Ovary (tissue), 9 donors: ENCODE data around the gene TTC28. TPM values are rescaled to one million over a fixed set of nuclear protein-coding genes. Genes with fewer than 3 reads are reported as not detected.

ENCODE experiments used
- DNase-seq, 5 donors: peaks; one replicate each; pipeline ENCODE4 v3.0.0-alpha.2; 2019 to 2020
- H3K27ac ChIP-seq, 2 donors: fragments of 200-600 bp; one replicate each; pipeline versions ENCODE4 v1.5.1 to v1.8.0; 2019 to 2022
- H3K27me3 ChIP-seq: fragments of 200-600 bp; one replicate; pipeline ENCODE4 v1.8.0; 2022
- H3K36me3 ChIP-seq: fragments of 200-600 bp; sonication (generic); one replicate; pipeline ENCODE4 v1.5.1; 2019
- H3K4me1 ChIP-seq: one replicate; pipeline ENCODE4 v1.8.1; 2013; ENCODE audit warnings: mild to moderate bottlenecking, moderate library complexity; ENCODE audit not compliant: insufficient read depth
- H3K4me3 ChIP-seq: fragments of 200-600 bp; sonication (generic); one replicate; pipeline ENCODE4 v1.5.1; 2017
- H3K9me3 ChIP-seq, 2 donors: fragments of 200-600 bp in 1 of 2; sonication (generic) in 1 of 2; one replicate each; pipeline versions ENCODE4 v1.5.1 to v1.8.1; 2013 to 2019; ENCODE audit warnings: mild to moderate bottlenecking in 1 of 2, moderate library complexity in 1 of 2
- CTCF ChIP-seq, 3 donors: fragments of 450-650 bp in 2 of 3; fragments of 200-600 bp in 1 of 3; IDR thresholded peaks; one replicate each; pipeline versions ENCODE4 v1.5.1 to v1.8.0; 2016 to 2022; ENCODE audit warnings: antibody characterized with exemption in 3 of 3, mild to moderate bottlenecking in 1 of 3
- EP300 ChIP-seq: sonication (generic); formaldehyde crosslinking; IDR thresholded peaks from one replicate; pipeline ENCODE4 v1.6.1; 2017; ENCODE audit warnings: antibody characterized with exemption
- POLR2A ChIP-seq: fragments of 450-650 bp; IDR thresholded peaks from one replicate; pipeline ENCODE4 v1.6.1; 2017; ENCODE audit warnings: antibody characterized with exemption, mild to moderate bottlenecking, moderate library complexity
- WGBS, 3 donors: extraction: QIAGEN DNeasy Blood & Tissue Kit in 1 of 3; methylation state at CpG; one replicate each; pipeline versions ENCODE4 v1.1.5 to v1.1.7; 2013 to 2017; 5-methylcytosine and 5-hydroxymethylcytosine counted together
- intact Hi-C, 4 donors: fragments of 100-400 bp; cut with DNase I; formaldehyde crosslinking; loops; one replicate each; pipeline versions ENCODE4 v1.11.0 to v1.15.1; 2022 to 2023
- polyA plus RNA-seq, 2 donors: library from polyadenylated mRNA; stranded (reverse); fragments of 200-250 nt in 1 of 2; fragments of 350-450 nt in 1 of 2; fragmentation: Illumina TruSeq in 1 of 2; extraction: RNeasy Lipid Tissue Mini Kit (QIAGEN cat#74804) in 1 of 2; gene quantifications; one replicate each; pipeline ENCODE4 v1.2.3, GENCODE V29; 2013 to 2014
- total RNA-seq, 7 donors: library from RNA; depleted of rRNA in 2 of 7; stranded (reverse); fragments of >200 nt in 2 of 7; fragmentation: NEBNext Ultra II Directional in 3 of 7; extraction: Animal tissue kit (Norgen Biotek cat#: 25700) in 3 of 7; gene quantifications; one replicate each; pipeline versions ENCODE4 v1.1.0 to v1.2.4, GENCODE V29; 2016 to 2023
- donor health status: DM: no; HTN: no; CAD: no; lungs with moderate emphysema.
- donor health status: DM: no; HTN: no; CAD: no.
- donor health status: Bipolar disorder and iron deficiency.
- donor health status: DM: yes; HTN: yes; CAD: no.
- donor health status: DM: no; HTN: no; CAD: no.
- donor health status: DM: yes; HTN: yes; CAD: no.

Gene TTC28
- total and polyA plus RNA-seq, 9 donors: 16.7 to 127 (median 72.9) TPM

- no peak overlapping the region for H3K27ac ChIP-seq
- 82 to 89% (median 85%) methylated on average over 5 of the region's 5 CpGs for WGBS, 3 donors
Observed at GRCh38 chr22:28609921-28610320, 69.7 kb downstream of the TTC28 start.

GRCh38 chr22:28608546-28608945, 71.1 kb downstream of the TTC28 start:
- no peak for TF ChIP-seq EP300
- TF ChIP-seq CTCF (IDR thresholded peaks at IDR 0.05): no peak
- TF ChIP-seq POLR2A: no peak
- peak overlapping the region in 1 of 2 donors; percentile 57 for H3K27ac ChIP-seq
- H3K4me1 ChIP-seq: peaks cover 6% of the 10 kb centered on the region
- no peaks in the 10 kb centered on the region for H3K36me3 ChIP-seq
- intact Hi-C loops: loop anchor here in 1 of 4 donors (10.0 kb wide), 1 partner anchor 216 kb away; no protein-coding TSS in a partner anchor
- no peaks in the 10 kb centered on the region for H3K9me3 ChIP-seq
- 38 to 51% (median 45%) methylated on average over 2 of the region's 2 CpGs for WGBS, 3 donors
- no peaks in the 10 kb centered on the region for H3K27me3 ChIP-seq
- DNase-seq: no peak
- H3K4me3 ChIP-seq: no peak overlapping the region

More at GRCh38 chr22:28609921-28610320, 69.7 kb downstream of the TTC28 start:
- H3K4me3 ChIP-seq: no peak overlapping the region
- H3K9me3 ChIP-seq: no peaks in the 10 kb centered on the region
- H3K4me1 ChIP-seq: peaks cover 6% of the 10 kb centered on the region
- TF ChIP-seq CTCF (IDR thresholded peaks at IDR 0.05) (no peak), POLR2A (no peak), EP300 (no peak)
- intact Hi-C loops: loop anchor here in 1 of 4 donors (10.0 kb wide), 1 partner anchor 215 kb away; no protein-coding TSS in a partner anchor
- no peaks in the 10 kb centered on the region for H3K27me3 ChIP-seq
- DNase-seq: no peak
- H3K36me3 ChIP-seq: no peaks in the 10 kb centered on the region

- Histone ChIP-seq H3K27me3 (no peaks in the 10 kb centered on the region), H3K4me1 (peaks cover 6% of the 10 kb centered on the region), H3K9me3 (no peaks in the 10 kb centered on the region), H3K36me3 (no peaks in the 10 kb centered on the region), H3K4me3 (no peak overlapping the region), H3K27ac (peak overlapping the region in 1 of 2 donors; percentile 57)
- TF ChIP-seq CTCF (IDR thresholded peaks at IDR 0.05) (no peak), EP300 (no peak), POLR2A (no peak)
- DNase-seq: no peak
- intact Hi-C loops: loop anchor here in 1 of 4 donors (10.0 kb wide), 1 partner anchor 217 kb away; no protein-coding TSS in a partner anchor
Observed at GRCh38 chr22:28607795-28608194, 71.8 kb downstream of the TTC28 start.

GRCh38 chr22:28604966-28605761, 74.5 kb downstream of the TTC28 start:
- DNase-seq: no peak
- no peaks in the 10 kb centered on the region for H3K27me3 ChIP-seq
- no peaks in the 10 kb centered on the region for H3K9me3 ChIP-seq
- H3K36me3 ChIP-seq: no peaks in the 10 kb centered on the region
- H3K4me1 ChIP-seq: peaks cover 6% of the 10 kb centered on the region
- H3K4me3 ChIP-seq: no peak overlapping the region
- intact Hi-C loops: loop anchor here in 3 of 4 donors (5.0 to 10.0 kb wide), 3 partner anchors 220 to 227 kb away; no protein-coding TSS in a partner anchor
- TF ChIP-seq CTCF (IDR thresholded peaks at IDR 0.05) (no peak), EP300 (no peak), POLR2A (no peak)
- no peak overlapping the region for H3K27ac ChIP-seq
- WGBS, 3 donors: 66 to 74% (median 70%) methylated on average over 2 of the region's 2 CpGs
